GM12864 (cell line): ENCODE data around the gene CCL23.

Experiments
- DNase-seq: peaks from one replicate; pipeline ENCODE4 v3.0.0-alpha.2; 2011; ENCODE audit warnings: low read depth
- H3K4me3 ChIP-seq: 2 replicates; pipeline ENCODE4 v1.5.1; 2011; ENCODE audit warnings: mild to moderate bottlenecking, low read depth, low read length, control low read depth
- TF ChIP-seq, protein P1 (sequence below): IDR thresholded peaks from 2 replicates; pipeline ENCODE4 v1.5.1; 2011; ENCODE audit warnings: low read depth, mild to moderate bottlenecking, moderate library complexity, low read length, control low read depth, inconsistent platforms; ENCODE audit errors: missing control alignments

The CCL23 gene, protein sequence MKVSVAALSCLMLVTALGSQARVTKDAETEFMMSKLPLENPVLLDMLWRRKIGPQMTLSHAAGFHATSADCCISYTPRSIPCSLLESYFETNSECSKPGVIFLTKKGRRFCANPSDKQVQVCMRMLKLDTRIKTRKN

DNA sequence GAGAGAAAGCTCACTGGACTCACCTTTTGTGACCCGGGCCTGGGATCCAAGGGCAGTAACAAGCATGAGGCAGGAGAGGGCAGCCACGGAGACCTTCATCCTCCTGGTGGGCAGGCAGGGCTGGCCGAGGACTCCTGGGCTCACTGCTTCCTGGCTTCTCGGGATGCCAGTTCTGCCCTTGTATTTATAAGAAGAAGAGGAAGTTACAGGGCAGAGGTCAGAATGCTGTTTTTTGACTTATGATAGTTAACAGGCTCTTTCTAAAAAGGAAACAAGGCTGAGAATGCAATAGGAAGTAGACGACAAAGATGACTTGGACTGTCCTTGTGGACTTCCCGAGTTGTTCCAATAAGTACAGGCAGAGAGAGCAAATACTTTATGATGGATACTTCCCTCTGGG is at the start of gene CCL23:
Gene CCL23 (minus strand): TSS at position 174 of the 400 bp plus-strand sequence. CDS start 75 bp downstream, at position 99.
- no peak for DNase-seq
- TF ChIP-seq, protein P1, sequence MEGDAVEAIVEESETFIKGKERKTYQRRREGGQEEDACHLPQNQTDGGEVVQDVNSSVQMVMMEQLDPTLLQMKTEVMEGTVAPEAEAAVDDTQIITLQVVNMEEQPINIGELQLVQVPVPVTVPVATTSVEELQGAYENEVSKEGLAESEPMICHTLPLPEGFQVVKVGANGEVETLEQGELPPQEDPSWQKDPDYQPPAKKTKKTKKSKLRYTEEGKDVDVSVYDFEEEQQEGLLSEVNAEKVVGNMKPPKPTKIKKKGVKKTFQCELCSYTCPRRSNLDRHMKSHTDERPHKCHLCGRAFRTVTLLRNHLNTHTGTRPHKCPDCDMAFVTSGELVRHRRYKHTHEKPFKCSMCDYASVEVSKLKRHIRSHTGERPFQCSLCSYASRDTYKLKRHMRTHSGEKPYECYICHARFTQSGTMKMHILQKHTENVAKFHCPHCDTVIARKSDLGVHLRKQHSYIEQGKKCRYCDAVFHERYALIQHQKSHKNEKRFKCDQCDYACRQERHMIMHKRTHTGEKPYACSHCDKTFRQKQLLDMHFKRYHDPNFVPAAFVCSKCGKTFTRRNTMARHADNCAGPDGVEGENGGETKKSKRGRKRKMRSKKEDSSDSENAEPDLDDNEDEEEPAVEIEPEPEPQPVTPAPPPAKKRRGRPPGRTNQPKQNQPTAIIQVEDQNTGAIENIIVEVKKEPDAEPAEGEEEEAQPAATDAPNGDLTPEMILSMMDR, result no peak
- H3K4me3 ChIP-seq, result no peak within 1 kb of the TSS

DNA sequence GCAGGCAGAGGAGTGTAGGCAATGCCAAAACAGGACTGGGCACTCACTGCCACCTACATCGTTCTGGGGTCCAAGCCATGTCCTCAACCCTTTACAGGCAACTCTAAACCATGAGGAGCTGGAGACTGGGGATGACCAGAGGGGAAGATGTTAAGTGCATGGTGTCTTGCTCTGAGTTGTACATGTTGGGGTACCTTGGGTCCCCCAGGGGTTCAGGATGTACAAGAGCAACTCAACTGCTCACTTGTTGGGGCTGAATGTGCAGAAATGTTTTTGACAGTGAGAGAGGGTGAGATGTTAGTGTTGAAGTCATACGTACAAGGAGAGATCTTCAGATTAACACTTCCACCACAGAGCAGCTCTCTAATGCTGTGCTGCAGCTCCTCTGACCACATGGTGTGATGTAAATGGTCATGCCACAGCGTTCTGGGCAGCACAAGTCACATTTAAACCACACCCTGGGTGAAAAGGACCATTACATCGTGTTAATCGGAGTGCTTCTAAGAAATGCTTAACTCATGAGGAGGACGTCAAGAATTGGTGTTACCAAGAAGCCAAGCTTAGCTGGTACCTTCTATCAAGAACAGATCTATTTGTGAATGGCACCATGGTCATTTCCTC is 48.7 kb upstream of the CCL23 start:
- TF ChIP-seq, protein P1, result no peak
- no peak overlapping the region for H3K4me3 ChIP-seq
- no peak for DNase-seq

DNA sequence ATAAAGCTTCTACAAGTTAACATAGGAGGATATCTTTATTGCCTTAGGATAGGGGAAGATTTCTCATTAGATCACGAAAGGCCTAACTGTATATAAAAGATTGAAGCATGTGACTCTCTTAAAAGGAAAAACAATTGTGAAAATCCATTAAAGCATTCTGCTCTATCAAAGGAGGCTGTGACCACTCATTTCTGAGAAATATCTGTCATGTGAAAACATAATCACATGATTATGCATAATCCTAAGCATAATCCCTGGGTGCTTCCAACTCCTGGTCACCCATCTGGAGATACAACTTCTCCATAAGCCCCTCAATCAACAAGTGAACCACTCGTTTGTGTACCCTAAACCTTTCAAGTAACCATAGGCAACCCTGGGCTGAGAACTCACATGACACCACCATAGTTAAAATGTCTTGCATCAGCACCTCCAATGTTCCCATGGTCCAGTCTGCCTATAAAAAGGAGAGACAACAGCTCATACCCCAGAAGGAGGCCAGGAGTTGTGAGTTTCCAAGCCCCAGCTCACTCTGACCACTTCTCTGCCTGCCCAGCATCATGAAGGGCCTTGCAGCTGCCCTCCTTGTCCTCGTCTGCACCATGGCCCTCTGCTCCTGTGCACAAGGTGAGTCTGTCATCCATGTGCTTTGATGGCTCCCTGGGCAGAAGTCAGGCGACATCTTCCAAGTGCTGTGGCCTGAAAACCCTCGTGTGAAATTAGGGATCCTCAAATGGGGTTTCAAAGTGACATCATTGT is 46.2 kb upstream of the CCL23 start, which contains the start of gene CCL18:
Gene CCL18 (plus strand): TSS at position 487 of the 756 bp plus-strand sequence. CDS start 71 bp downstream, at position 558.
- TF ChIP-seq, protein P1, result no peak
- no peak within 1 kb of the TSS for H3K4me3 ChIP-seq
- no peak for DNase-seq

DNA sequence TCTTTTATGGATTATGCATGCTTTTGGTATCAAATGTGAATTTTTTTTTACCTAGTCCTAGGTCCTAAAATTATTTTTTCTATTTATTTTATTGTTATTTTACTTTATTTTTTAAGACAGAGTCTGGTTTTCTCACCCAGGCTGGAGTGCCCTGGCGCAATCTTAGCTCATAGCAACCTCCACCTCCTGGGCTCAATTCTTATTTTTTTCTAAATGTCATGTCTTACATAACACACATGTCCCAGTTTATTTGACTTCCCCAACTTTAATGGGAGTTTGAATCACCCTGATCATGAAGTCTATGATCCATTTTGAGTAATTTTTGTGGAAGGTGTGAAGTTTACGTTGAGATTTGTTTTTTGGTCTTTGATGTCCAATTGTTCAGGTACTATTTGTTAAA is 43.0 kb upstream of the CCL23 start:
- TF ChIP-seq, protein P1, result no peak

DNA sequence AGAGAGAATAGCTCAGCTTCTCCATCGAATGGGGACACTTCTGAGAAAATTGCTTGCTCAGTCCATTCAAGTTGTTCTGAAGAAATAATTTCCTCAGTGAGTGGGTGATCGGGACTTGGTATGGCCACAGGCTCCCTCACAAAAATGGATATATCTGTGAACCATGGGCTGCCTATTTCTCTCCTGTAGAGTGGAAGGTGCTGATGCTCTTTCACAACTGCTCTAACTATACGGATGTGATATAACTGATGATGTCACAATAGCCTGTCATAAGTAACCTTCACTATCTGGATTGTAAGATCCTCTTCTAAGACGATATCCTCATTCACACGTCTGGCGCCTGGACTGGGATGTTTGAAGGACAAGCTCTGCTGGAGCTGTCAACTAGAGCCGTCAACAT is 41.6 kb upstream of the CCL23 start:
- no peak for DNase-seq
- H3K4me3 ChIP-seq, result no peak overlapping the region
- TF ChIP-seq, protein P1, result no peak

More for the DNA sequence above, 43.0 kb upstream of the CCL23 start:
- no peak for DNase-seq
- no peak overlapping the region for H3K4me3 ChIP-seq

DNA sequence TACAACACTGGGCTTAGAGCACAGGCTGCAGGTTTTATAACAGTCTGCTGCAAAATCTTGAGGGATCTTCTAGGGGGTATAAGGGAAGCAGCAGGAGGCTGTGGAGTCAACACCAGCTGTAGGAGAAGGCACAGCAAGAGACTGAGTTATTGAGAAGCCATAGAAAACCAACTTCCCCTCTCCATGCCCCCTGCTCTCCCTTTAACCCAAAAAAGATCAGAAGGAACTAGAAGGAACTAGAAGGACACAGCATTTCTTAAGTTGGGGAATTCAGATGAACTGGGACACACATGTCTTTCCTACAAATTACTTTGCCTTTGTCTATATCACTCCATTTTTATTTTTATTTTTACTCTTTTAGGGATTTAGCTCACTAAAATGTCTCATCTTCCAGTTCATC is 40.1 kb upstream of the CCL23 start:
- H3K4me3 ChIP-seq, result no peak overlapping the region
- DNase-seq, result no peak
- TF ChIP-seq, protein P1, result no peak
